Right lobe of liver (tissue), 6 donors: ENCODE data around the gene RPLP2. TPM values are rescaled to one million over a fixed set of nuclear protein-coding genes. Genes with fewer than 3 reads are reported as not detected.

Source experiments
- ATAC-seq, 4 donors: fragments of 200-7000 bp; cut with Tn5 transposase; one replicate each; pipeline ENCODE4 v1.9.1; 2020; ENCODE audit warnings: mild to moderate bottlenecking in 4 of 4, moderate library complexity in 4 of 4
- DNase-seq, 3 donors: peaks; one replicate each; pipeline ENCODE4 v3.0.0-alpha.2; 2020
- H3K27ac ChIP-seq, 3 donors: fragments of 200-600 bp; one replicate each; pipeline ENCODE4 v1.8.0; 2022
- H3K27me3 ChIP-seq, 2 donors: fragments of 200-600 bp; one replicate each; pipeline ENCODE4 v1.8.0; 2022
- H3K36me3 ChIP-seq, 4 donors: fragments of 200-600 bp; sonication (generic) in 1 of 4; one replicate each; pipeline versions ENCODE4 v1.5.1 to v1.8.0; 2017 to 2022; ENCODE audit warnings: control low read depth in 1 of 4
- H3K4me1 ChIP-seq, 4 donors: fragments of 200-600 bp; sonication (generic) in 1 of 4; one replicate each; pipeline versions ENCODE4 v1.5.1 to v1.8.0; 2017 to 2022; ENCODE audit warnings: control low read depth in 1 of 4
- H3K4me3 ChIP-seq, 3 donors: fragments of 200-600 bp; one replicate each; pipeline ENCODE4 v1.8.0; 2022
- H3K9me3 ChIP-seq, 4 donors: fragments of 200-600 bp; sonication (generic) in 1 of 4; one replicate each; pipeline versions ENCODE4 v1.5.1 to v1.8.0; 2017 to 2022; ENCODE audit warnings: control low read depth in 1 of 4
- CTCF ChIP-seq, 4 donors: fragments of 200-600 bp in 3 of 4; fragments of 450-650 bp in 1 of 4; IDR thresholded peaks; one replicate each; pipeline versions ENCODE4 v1.5.1 to v1.8.0; 2016 to 2022; ENCODE audit warnings: antibody characterized with exemption in 4 of 4, mild to moderate bottlenecking in 2 of 4
- POLR2A ChIP-seq: fragments of 450-650 bp; IDR thresholded peaks from one replicate; pipeline ENCODE4 v1.6.1; 2017; ENCODE audit warnings: antibody characterized with exemption, mild to moderate bottlenecking
- WGBS: methylation state at CpG from one replicate; pipeline ENCODE4 v1.1.6; 2018; ENCODE audit warnings: low coverage, low lambda C conversion rate; ENCODE audit not compliant: insufficient coverage; ENCODE audit errors: missing lambda C conversion rate; 5-methylcytosine and 5-hydroxymethylcytosine counted together
- intact Hi-C, 2 donors: fragments of 100-400 bp; cut with DNase I; formaldehyde crosslinking; loops; one replicate each; pipeline versions ENCODE4 v1.11.2 to v1.14.1; 2022
- total RNA-seq, 6 experiments: library from RNA; depleted of rRNA in 2 of 6; stranded (reverse); fragments of >200 nt in 2 of 6; fragmentation: NEBNext Ultra II Directional in 3 of 6; extraction: Animal tissue kit (Norgen Biotek cat#: 25700) in 3 of 6; gene quantifications; one replicate each; pipeline versions ENCODE4 v1.1.0 to v1.2.4, GENCODE V29; 2016 to 2023
- donor health status: DM: no; HTN: yes; CAD: no.
- donor health status: DM: no; HTN: no; CAD: no.
- donor health status: DM: no; HTN: no; CAD: no.
- donor health status: DM: no; HTN: yes; CAD: no.
- donor health status: DM: no; HTN: yes; CAD: no.

Gene RPLP2
- total RNA-seq, 6 experiments from 2014 or later: 212 to 574 (median 457) TPM

- Histone ChIP-seq H3K27ac (no peak overlapping the region), H3K27me3 (no peaks in the 10 kb centered on the region), H3K4me1 (peaks cover 0 to 34% (median 12%) of the 10 kb centered on the region in 4 donors), H3K4me3 (no peak overlapping the region), H3K36me3 (peaks cover 0 to 33% (median 21%) of the 10 kb centered on the region in 4 donors), H3K9me3 (no peaks in the 10 kb centered on the region)
- intact Hi-C loops: no loop called here
- ATAC-seq (no peak), DNase-seq (no peak)
- TF ChIP-seq CTCF (IDR thresholded peaks at IDR 0.05) (no peak), POLR2A (no peak)
- WGBS: 59% methylated on average over 9 of the region's 17 CpGs
These were observed 28.9 kb downstream of the RPLP2 start for GRCh38 chr11:838441-839279.

DNA sequence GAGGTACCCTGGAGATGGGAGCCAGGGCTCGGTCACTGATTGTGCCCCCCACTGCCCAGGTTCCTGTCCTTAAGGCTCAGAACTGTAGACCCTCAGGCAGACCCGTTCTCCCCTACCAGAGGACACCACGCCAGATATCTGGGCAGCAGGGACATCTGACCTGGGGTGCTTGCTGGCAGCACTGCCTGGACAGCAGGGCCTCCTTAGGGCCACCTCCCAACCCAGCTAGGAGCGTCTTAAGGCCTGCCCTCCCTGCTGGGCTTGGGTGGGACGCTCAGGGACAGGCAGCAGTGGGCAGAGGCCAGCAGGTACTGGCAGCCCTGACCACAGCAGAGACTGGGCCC, 29.5 kb downstream of the RPLP2 start:
- H3K27ac ChIP-seq: no peak overlapping the region
- DNase-seq (no peak), ATAC-seq (no peak)
- no CpG with 5 or more reads among the region's 5 CpGs for WGBS
- no peak overlapping the region for H3K4me3 ChIP-seq
- peaks cover 0 to 33% (median 21%) of the 10 kb centered on the region in 4 donors for H3K36me3 ChIP-seq
- H3K4me1 ChIP-seq: peaks cover 0 to 34% (median 9%) of the 10 kb centered on the region in 4 donors
- TF ChIP-seq POLR2A (no peak), CTCF (IDR thresholded peaks at IDR 0.05) (no peak)
- H3K9me3 ChIP-seq: no peaks in the 10 kb centered on the region
- H3K27me3 ChIP-seq: no peaks in the 10 kb centered on the region
- intact Hi-C loops: no loop called here

DNA sequence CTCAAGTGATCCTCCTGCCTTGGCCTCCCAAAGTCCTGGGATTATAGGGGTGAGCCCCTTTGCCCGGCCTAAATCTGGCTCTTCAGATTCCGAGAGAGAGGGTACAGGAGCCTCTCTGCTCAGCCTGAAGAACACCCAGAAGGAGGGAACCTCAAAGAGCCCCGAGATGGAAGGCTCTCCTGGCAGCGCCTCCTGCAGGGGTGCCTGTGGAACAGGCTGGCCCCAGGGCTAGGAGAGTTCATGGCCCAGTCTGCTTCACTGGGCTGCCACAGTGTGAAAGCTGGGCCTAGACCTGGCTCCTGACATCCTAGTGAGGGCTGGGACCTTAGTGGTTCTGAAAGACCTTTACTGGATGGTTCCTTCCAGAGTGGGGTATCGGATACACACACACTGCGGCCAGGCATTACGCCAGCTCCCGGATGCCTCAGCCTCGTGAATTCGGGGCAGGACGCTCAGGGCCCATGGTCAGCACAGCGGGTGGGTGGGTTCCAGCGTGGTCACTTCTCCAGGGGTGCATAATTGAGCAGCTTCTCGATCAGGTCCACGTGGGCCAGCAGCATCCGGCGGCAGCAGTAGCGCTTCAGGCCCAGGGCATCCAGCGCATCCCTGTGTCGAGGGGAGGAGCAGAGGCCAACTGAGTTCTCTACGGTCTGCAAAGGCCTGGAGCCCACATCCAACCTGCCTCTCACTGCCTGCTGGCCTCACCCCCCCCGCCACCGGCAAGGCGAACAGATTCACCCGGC, 30.3 kb downstream of the RPLP2 start:
- Histone ChIP-seq H3K36me3 (peaks cover 0 to 33% (median 21%) of the 10 kb centered on the region in 4 donors), H3K27ac (no peak overlapping the region), H3K27me3 (no peaks in the 10 kb centered on the region), H3K4me3 (no peak overlapping the region), H3K4me1 (peaks cover 0 to 28% (median 6%) of the 10 kb centered on the region in 4 donors), H3K9me3 (no peaks in the 10 kb centered on the region)
- ATAC-seq: no peak
- intact Hi-C loops: no loop called here
- no peak for DNase-seq
- 49% methylated on average over 4 of the region's 25 CpGs for WGBS
- TF ChIP-seq POLR2A (no peak), CTCF (IDR thresholded peaks at IDR 0.05) (no peak)

DNA sequence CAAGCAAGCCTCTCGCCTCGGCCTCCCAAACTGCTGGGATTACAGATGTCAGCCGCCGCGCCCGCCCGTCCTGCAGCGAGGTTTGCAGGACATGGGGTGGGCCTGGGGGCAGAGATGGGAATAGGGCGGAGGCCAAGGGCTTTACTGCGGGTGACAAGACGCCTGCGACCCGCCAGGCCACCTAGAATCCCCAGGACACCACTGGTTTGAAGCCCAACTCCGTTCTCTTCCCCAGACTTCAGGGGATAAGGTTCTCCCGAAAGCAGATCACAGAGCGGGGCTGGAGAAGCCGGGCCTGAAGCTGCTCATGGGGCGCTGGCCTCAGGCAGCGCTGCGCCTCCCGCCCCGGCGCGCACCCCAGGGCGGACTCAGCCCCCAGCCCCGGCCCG, 32.2 kb downstream of the RPLP2 start:
- H3K27me3 ChIP-seq: no peaks in the 10 kb centered on the region
- H3K4me1 ChIP-seq: peaks cover 0 to 24% (median 4%) of the 10 kb centered on the region in 4 donors
- intact Hi-C loops: no loop called here
- peak in 3 of 4 donors; percentile 0 to 14 (median 4) for ATAC-seq
- DNase-seq: no peak
- TF ChIP-seq CTCF (IDR thresholded peaks at IDR 0.05): no peak
- TF ChIP-seq POLR2A: no peak
- H3K4me3 ChIP-seq: peak overlapping the region; percentile 96 to 100 (median 98)
- WGBS: 1% methylated on average over 8 of the region's 27 CpGs
- H3K36me3 ChIP-seq: peaks cover 0 to 28% (median 21%) of the 10 kb centered on the region in 4 donors
- no peaks in the 10 kb centered on the region for H3K9me3 ChIP-seq
- peak overlapping the region; percentile 93 to 97 (median 95) for H3K27ac ChIP-seq
